Mesenchymal stem cell (in vitro differentiated cells and primary cell): ENCODE data around the gene KRTAP10-5.

ENCODE experiments used
- DNase-seq: peaks from one replicate; pipeline ENCODE4 v3.0.0-alpha.2; 2013
- H2AFZ ChIP-seq: one replicate; pipeline ENCODE4 v1.6.1; 2013; ENCODE audit warnings: low read depth, mild to moderate bottlenecking, control low read depth, inconsistent platforms, low read length, moderate library complexity
- H2AK5ac ChIP-seq: 2 replicates; pipeline ENCODE4 v1.6.1; 2013; ENCODE audit warnings: low read length, moderate library complexity, mild to moderate bottlenecking, inconsistent platforms; ENCODE audit not compliant: severe bottlenecking
- H2BK120ac ChIP-seq: one replicate; pipeline ENCODE4 v1.6.1; 2013; ENCODE audit warnings: low read depth, mild to moderate bottlenecking, inconsistent platforms, low read length, moderate library complexity
- H2BK12ac ChIP-seq, 2 experiments: one replicate each; pipeline ENCODE4 v1.6.1; 2013; ENCODE audit warnings: inconsistent platforms in 2 of 2, low read length in 2 of 2, mild to moderate bottlenecking in 2 of 2, moderate library complexity in 2 of 2, control low read depth in 1 of 2
- H2BK15ac ChIP-seq: one replicate; pipeline ENCODE4 v1.6.1; 2013; ENCODE audit warnings: mild to moderate bottlenecking, low read depth, inconsistent platforms; ENCODE audit not compliant: poor library complexity, severe bottlenecking
- H2BK5ac ChIP-seq: 2 replicates; pipeline ENCODE4 v1.6.1; 2013; ENCODE audit warnings: low read depth, mild to moderate bottlenecking, low read length, control low read depth, inconsistent platforms; ENCODE audit not compliant: poor library complexity, severe bottlenecking
- H3K14ac ChIP-seq, 2 experiments: one replicate each; pipeline ENCODE4 v1.6.1; 2013; ENCODE audit warnings: inconsistent platforms in 2 of 2, low read length in 2 of 2, control low read depth in 1 of 2, mild to moderate bottlenecking in 1 of 2, moderate library complexity in 1 of 2
- H3K18ac ChIP-seq, 2 experiments: one replicate each; pipeline ENCODE4 v1.6.1; 2013; ENCODE audit warnings: inconsistent platforms in 2 of 2, low read length in 2 of 2, control low read depth in 1 of 2, low read depth in 1 of 2, mild to moderate bottlenecking in 1 of 2
- H3K23ac ChIP-seq, 2 experiments: one replicate each; pipeline ENCODE4 v1.6.1; 2013; ENCODE audit warnings: inconsistent platforms in 2 of 2, low read length in 2 of 2, mild to moderate bottlenecking in 2 of 2, moderate library complexity in 2 of 2, control low read depth in 1 of 2
- H3K27ac ChIP-seq: 2 replicates; pipeline ENCODE4 v1.5.1; 2013; ENCODE audit warnings: mild to moderate bottlenecking, moderate library complexity, low read length, control low read depth, inconsistent platforms; ENCODE audit not compliant: poor library complexity, severe bottlenecking
- H3K27me3 ChIP-seq, 2 experiments: 2 replicates each; pipeline versions ENCODE4 v1.6.1 to v1.7.0; 2013; ENCODE audit warnings: low read length in 2 of 2, mild to moderate bottlenecking in 2 of 2, moderate library complexity in 2 of 2, control low read depth in 1 of 2, inconsistent platforms in 1 of 2; ENCODE audit not compliant: control insufficient read depth in 1 of 2, insufficient read depth in 1 of 2
- H3K36me3 ChIP-seq, 2 experiments: 2 replicates each; pipeline versions ENCODE4 v1.6.1 to v1.7.0; 2013; ENCODE audit warnings: low read length in 2 of 2, control low read depth in 1 of 2, inconsistent platforms in 1 of 2, low read depth in 1 of 2, mild to moderate bottlenecking in 1 of 2; ENCODE audit not compliant: insufficient read depth in 2 of 2, control insufficient read depth in 1 of 2
- H3K4ac ChIP-seq, 2 experiments: one replicate each; pipeline ENCODE4 v1.6.1; 2013; ENCODE audit warnings: inconsistent platforms in 2 of 2, low read length in 2 of 2, mild to moderate bottlenecking in 2 of 2, moderate library complexity in 2 of 2, control low read depth in 1 of 2, low read depth in 1 of 2
- H3K4me1 ChIP-seq: 2 replicates; pipeline ENCODE4 v1.6.1; 2013; ENCODE audit warnings: low read depth, low read length, control low read depth; ENCODE audit not compliant: control insufficient read depth, insufficient read depth
- H3K4me2 ChIP-seq: 2 replicates; pipeline ENCODE4 v1.6.1; 2013; ENCODE audit warnings: low read length, mild to moderate bottlenecking, inconsistent platforms; ENCODE audit not compliant: poor library complexity, severe bottlenecking
- H3K4me3 ChIP-seq, 2 experiments: 2 replicates each; pipeline versions ENCODE4 v1.5.1 to v1.7.0; 2013; ENCODE audit warnings: low read length in 2 of 2, mild to moderate bottlenecking in 2 of 2, control low read depth in 1 of 2, low read depth in 1 of 2; ENCODE audit not compliant: insufficient read depth in 1 of 2
- H3K79me1 ChIP-seq: replicated peaks from 2 replicates; pipeline ENCODE4 v1.6.1; 2013; ENCODE audit warnings: mild to moderate bottlenecking, control low read depth, low read length, inconsistent platforms; ENCODE audit not compliant: poor library complexity, severe bottlenecking
- H3K9ac ChIP-seq: 2 replicates; pipeline ENCODE4 v1.7.0; 2013; ENCODE audit warnings: mild to moderate bottlenecking, low read length, moderate library complexity
- H3K9me3 ChIP-seq: 2 replicates; pipeline ENCODE4 v1.7.0; 2013; ENCODE audit warnings: mild to moderate bottlenecking, low read length; ENCODE audit not compliant: control insufficient read depth
- H4K8ac ChIP-seq: one replicate; pipeline ENCODE4 v1.6.1; 2013; ENCODE audit warnings: inconsistent platforms, mild to moderate bottlenecking, low read length, moderate library complexity
- H4K91ac ChIP-seq: one replicate; pipeline ENCODE4 v1.6.1; 2013; ENCODE audit warnings: mild to moderate bottlenecking, low read length, inconsistent platforms
- WGBS: methylation state at CpG from one replicate; pipeline ENCODE4 v1.1.7; 2013; ENCODE audit warnings: mixed read lengths; 5-methylcytosine and 5-hydroxymethylcytosine counted together

KRTAP10-5 gene

GRCh38 chr21:44549525-44550211, 30.7 kb downstream of the KRTAP10-5 start:
- H4K8ac ChIP-seq = no peak overlapping the region
- H3K4me3 ChIP-seq = no peak overlapping the region
- no peak overlapping the region for H3K14ac ChIP-seq
- peaks cover 19 to 44% of the 10 kb centered on the region in 2 experiments for H3K27me3 ChIP-seq
- no peak overlapping the region for H3K4ac ChIP-seq
- no peak overlapping the region for H2AFZ ChIP-seq
- no peak overlapping the region for H2BK120ac ChIP-seq
- no peak overlapping the region for H2AK5ac ChIP-seq
- no peaks in the 10 kb centered on the region for H3K79me1 ChIP-seq
- H3K9me3 ChIP-seq = peaks cover 10% of the 10 kb centered on the region
- H3K36me3 ChIP-seq = no peaks in the 10 kb centered on the region
- H3K4me1 ChIP-seq = no peaks in the 10 kb centered on the region
- no peak overlapping the region for H3K23ac ChIP-seq
- H3K27ac ChIP-seq = no peak overlapping the region
- H2BK12ac ChIP-seq = no peak overlapping the region
- H3K18ac ChIP-seq = no peak overlapping the region
- no peak overlapping the region for H3K9ac ChIP-seq
- H3K4me2 ChIP-seq = no peak overlapping the region
- DNase-seq = no peak
- H4K91ac ChIP-seq = no peak overlapping the region
- H2BK5ac ChIP-seq = no peak overlapping the region
- H2BK15ac ChIP-seq = no peak overlapping the region
- 77% methylated on average over 25 of the region's 25 CpGs for WGBS

- no peak overlapping the region for H4K91ac ChIP-seq
- no peak overlapping the region for H3K23ac ChIP-seq
- H2AK5ac ChIP-seq = no peak overlapping the region
- no peak overlapping the region for H3K4me3 ChIP-seq
- H4K8ac ChIP-seq = no peak overlapping the region
- 62% methylated on average over 14 of the region's 14 CpGs for WGBS
- H3K9ac ChIP-seq = no peak overlapping the region
- no peaks in the 10 kb centered on the region for H3K36me3 ChIP-seq
- no peaks in the 10 kb centered on the region for H3K4me1 ChIP-seq
- no peak overlapping the region for H3K4ac ChIP-seq
- no peak overlapping the region for H3K4me2 ChIP-seq
- no peak overlapping the region for H2BK120ac ChIP-seq
- no peaks in the 10 kb centered on the region for H3K79me1 ChIP-seq
- H3K27me3 ChIP-seq = peaks cover 19 to 41% of the 10 kb centered on the region in 2 experiments
- H2AFZ ChIP-seq = no peak overlapping the region
- no peak overlapping the region for H2BK5ac ChIP-seq
- no peak overlapping the region for H3K27ac ChIP-seq
- H2BK12ac ChIP-seq = no peak overlapping the region
- H2BK15ac ChIP-seq = no peak overlapping the region
- H3K9me3 ChIP-seq = peaks cover 10% of the 10 kb centered on the region
- H3K14ac ChIP-seq = no peak overlapping the region
- DNase-seq = no peak
- no peak overlapping the region for H3K18ac ChIP-seq
These were observed 31.5 kb downstream of the KRTAP10-5 start for GRCh38 chr21:44548922-44549321.

GRCh38 chr21:44548381-44548780, 32.0 kb downstream of the KRTAP10-5 start:
- no peak overlapping the region for H3K9ac ChIP-seq
- no peak overlapping the region for H2AFZ ChIP-seq
- H3K36me3 ChIP-seq = no peaks in the 10 kb centered on the region
- H3K27ac ChIP-seq = no peak overlapping the region
- no peak overlapping the region for H3K4me2 ChIP-seq
- no peak overlapping the region for H3K4ac ChIP-seq
- H3K27me3 ChIP-seq = peaks cover 19 to 37% of the 10 kb centered on the region in 2 experiments
- no peak overlapping the region for H2BK5ac ChIP-seq
- H3K4me1 ChIP-seq = no peaks in the 10 kb centered on the region
- H3K23ac ChIP-seq = no peak overlapping the region
- no peak overlapping the region for H4K91ac ChIP-seq
- no peak overlapping the region for H3K18ac ChIP-seq
- no peak overlapping the region for H2BK120ac ChIP-seq
- peaks cover 13% of the 10 kb centered on the region for H3K9me3 ChIP-seq
- H2BK15ac ChIP-seq = no peak overlapping the region
- 87% methylated on average over 13 of the region's 13 CpGs for WGBS
- no peak overlapping the region for H4K8ac ChIP-seq
- H3K14ac ChIP-seq = no peak overlapping the region
- no peak overlapping the region for H2BK12ac ChIP-seq
- no peak overlapping the region for H2AK5ac ChIP-seq
- no peak for DNase-seq
- no peaks in the 10 kb centered on the region for H3K79me1 ChIP-seq
- H3K4me3 ChIP-seq = no peak overlapping the region

GRCh38 chr21:44547656-44548331, 32.6 kb downstream of the KRTAP10-5 start:
- Histone ChIP-seq H3K4ac (no peak overlapping the region), H3K14ac (no peak overlapping the region), H2AK5ac (no peak overlapping the region), H3K9ac (no peak overlapping the region), H3K23ac (no peak overlapping the region), H2BK5ac (no peak overlapping the region), H4K91ac (no peak overlapping the region), H3K4me3 (no peak overlapping the region), H3K27me3 (peaks cover 17 to 32% of the 10 kb centered on the region in 2 experiments), H2AFZ (no peak overlapping the region), H3K79me1 (no peaks in the 10 kb centered on the region), H2BK12ac (no peak overlapping the region), H3K4me1 (no peaks in the 10 kb centered on the region), H3K27ac (no peak overlapping the region), H3K18ac (no peak overlapping the region), H3K9me3 (peaks cover 18% of the 10 kb centered on the region), H2BK15ac (no peak overlapping the region), H3K4me2 (no peak overlapping the region), H4K8ac (no peak overlapping the region), H2BK120ac (no peak overlapping the region), H3K36me3 (no peaks in the 10 kb centered on the region)
- 58% methylated on average over 4 of the region's 5 CpGs for WGBS
- no peak for DNase-seq
